H9 (cell line): ENCODE data around the gene ALKBH5. TPM values are rescaled to one million over a fixed set of nuclear protein-coding genes. Genes with fewer than 3 reads are reported as not detected.

Experiments used
- DNase-seq: peaks from one replicate; pipeline ENCODE4 v3.0.0-alpha.2; 2017
- H2AFZ ChIP-seq: one replicate; pipeline ENCODE4 v1.6.1; 2013; ENCODE audit warnings: mild to moderate bottlenecking, low read length, control low read depth, moderate library complexity
- H2AK5ac ChIP-seq: 2 replicates; pipeline ENCODE4 v1.6.1; 2013; ENCODE audit warnings: low read length, control low read depth, mixed read lengths; ENCODE audit not compliant: insufficient read length
- H2BK120ac ChIP-seq: one replicate; pipeline ENCODE4 v1.6.1; 2013; ENCODE audit warnings: low read depth, mild to moderate bottlenecking, low read length, control low read depth, inconsistent platforms; ENCODE audit not compliant: poor library complexity, severe bottlenecking
- H2BK12ac ChIP-seq: 2 replicates; pipeline ENCODE4 v1.6.1; 2013; ENCODE audit warnings: low read length, control low read depth, mixed read lengths, low read depth; ENCODE audit not compliant: insufficient read length
- H2BK15ac ChIP-seq: 2 replicates; pipeline ENCODE4 v1.6.1; 2013; ENCODE audit warnings: low read depth, low read length, control low read depth
- H2BK20ac ChIP-seq: one replicate; pipeline ENCODE4 v1.6.1; 2013; ENCODE audit warnings: low read depth, mild to moderate bottlenecking, low read length, control low read depth, inconsistent platforms; ENCODE audit not compliant: poor library complexity, severe bottlenecking
- H2BK5ac ChIP-seq: 2 replicates; pipeline ENCODE4 v1.6.1; 2013; ENCODE audit warnings: low read length, control low read depth, mixed read lengths; ENCODE audit not compliant: insufficient read length
- H3K14ac ChIP-seq: 2 replicates; pipeline ENCODE4 v1.6.1; 2013; ENCODE audit warnings: low read length, control low read depth; ENCODE audit not compliant: insufficient read depth
- H3K18ac ChIP-seq: 2 replicates; pipeline ENCODE4 v1.6.1; 2013; ENCODE audit warnings: low read depth, mild to moderate bottlenecking, mixed read lengths, low read length, control low read depth; ENCODE audit not compliant: insufficient read length
- H3K23ac ChIP-seq: 2 replicates; pipeline ENCODE4 v1.6.1; 2013; ENCODE audit warnings: low read length, control low read depth, mixed read lengths, low read depth; ENCODE audit not compliant: insufficient read length
- H3K23me2 ChIP-seq: 2 replicates; pipeline ENCODE4 v1.6.1; 2013; ENCODE audit warnings: low read depth, mild to moderate bottlenecking, mixed read lengths, low read length, control low read depth; ENCODE audit not compliant: insufficient read length, poor library complexity, severe bottlenecking
- H3K27ac ChIP-seq: 2 replicates; pipeline ENCODE4 v1.5.1; 2013; ENCODE audit warnings: low read length, control low read depth, mixed read lengths, low read depth; ENCODE audit not compliant: insufficient read length
- H3K27me3 ChIP-seq: 2 replicates; pipeline ENCODE4 v1.6.1; 2013; ENCODE audit warnings: low read length, control low read depth, inconsistent platforms; ENCODE audit not compliant: insufficient read depth
- H3K4ac ChIP-seq: 2 replicates; pipeline ENCODE4 v1.6.1; 2013; ENCODE audit warnings: low read depth, mild to moderate bottlenecking, control low read depth, inconsistent platforms, low read length, moderate library complexity
- H3K4me1 ChIP-seq: 2 replicates; pipeline ENCODE4 v1.6.1; 2013; ENCODE audit warnings: low read length, control low read depth, inconsistent platforms; ENCODE audit not compliant: insufficient read depth
- H3K4me2 ChIP-seq: 2 replicates; pipeline ENCODE4 v1.6.1; 2013; ENCODE audit warnings: low read length, control low read depth, mixed read lengths; ENCODE audit not compliant: insufficient read length, insufficient read depth
- H3K56ac ChIP-seq: 2 replicates; pipeline ENCODE4 v1.6.1; 2013; ENCODE audit warnings: low read depth, mild to moderate bottlenecking, mixed read lengths, low read length, control low read depth; ENCODE audit not compliant: insufficient read length
- H3K79me1 ChIP-seq: 2 replicates; pipeline ENCODE4 v1.6.1; 2013; ENCODE audit warnings: low read depth, mild to moderate bottlenecking, moderate library complexity, low read length, control low read depth, inconsistent platforms; ENCODE audit not compliant: insufficient read depth, poor library complexity, severe bottlenecking
- H3K79me2 ChIP-seq: 2 replicates; pipeline ENCODE4 v1.6.1; 2013; ENCODE audit warnings: low read length, control low read depth, inconsistent platforms; ENCODE audit not compliant: insufficient read depth
- H3K9ac ChIP-seq: 2 replicates; pipeline ENCODE4 v1.6.1; 2013; ENCODE audit warnings: low read length, control low read depth, mixed read lengths; ENCODE audit not compliant: insufficient read length; ENCODE audit errors: extremely low read depth
- H3K9me3 ChIP-seq: one replicate; pipeline ENCODE4 v1.6.1; 2013; ENCODE audit warnings: low read depth, low read length, inconsistent platforms; ENCODE audit not compliant: control insufficient read depth
- H3T11ph ChIP-seq: one replicate; pipeline ENCODE4 v1.6.1; 2013; ENCODE audit warnings: mild to moderate bottlenecking, low read length, control low read depth, inconsistent platforms
- H4K20me1 ChIP-seq: one replicate; pipeline ENCODE4 v1.6.1; 2013; ENCODE audit not compliant: control insufficient read depth, insufficient read length, insufficient read depth
- H4K5ac ChIP-seq: 2 replicates; pipeline ENCODE4 v1.6.1; 2013; ENCODE audit warnings: low read depth, mild to moderate bottlenecking, mixed read lengths, low read length, control low read depth; ENCODE audit not compliant: insufficient read length
- H4K8ac ChIP-seq: replicated peaks from 2 replicates; pipeline ENCODE4 v1.6.1; 2013; ENCODE audit warnings: low read length, control low read depth, mixed read lengths, low read depth; ENCODE audit not compliant: insufficient read length
- H4K91ac ChIP-seq: 2 replicates; pipeline ENCODE4 v1.6.1; 2013; ENCODE audit warnings: low read depth, mild to moderate bottlenecking, moderate library complexity, mixed read lengths, low read length, control low read depth; ENCODE audit not compliant: insufficient read length
- H3K27ac Mint-ChIP-seq, 3 experiments: 2 replicates in 2 of 3; 3 replicates in 1 of 3; pipeline ENCODE4 v1.8.0; 2020 to 2021; ENCODE audit warnings: mixed read lengths in 3 of 3, mild to moderate bottlenecking in 1 of 3, moderate library complexity in 1 of 3
- H3K27me3 Mint-ChIP-seq: 2 replicates; pipeline ENCODE4 v1.8.0; 2021; ENCODE audit warnings: low read depth, mild to moderate bottlenecking, moderate library complexity, mixed read lengths
- H3K36me3 Mint-ChIP-seq, 3 experiments: 2 replicates in 2 of 3; 3 replicates in 1 of 3; pipeline ENCODE4 v1.8.0; 2020 to 2021; ENCODE audit warnings: low read depth in 3 of 3, mixed read lengths in 3 of 3; ENCODE audit not compliant: insufficient read depth in 1 of 3
- H3K4me1 Mint-ChIP-seq, 2 experiments: 2 replicates each; pipeline ENCODE4 v1.8.0; 2020; ENCODE audit warnings: mixed read lengths in 2 of 2
- H3K4me3 Mint-ChIP-seq, 2 experiments: 2 replicates in 1 of 2; 3 replicates in 1 of 2; pipeline ENCODE4 v1.8.0; 2020 to 2021; ENCODE audit warnings: mild to moderate bottlenecking in 2 of 2, mixed read lengths in 2 of 2, moderate library complexity in 1 of 2
- H3K9me3 Mint-ChIP-seq, 2 experiments: 2 replicates in 1 of 2; 3 replicates in 1 of 2; pipeline ENCODE4 v1.8.0; 2020; ENCODE audit warnings: mild to moderate bottlenecking in 2 of 2, mixed read lengths in 2 of 2, moderate library complexity in 1 of 2
- WGBS: extraction: QIAGEN DNeasy Blood & Tissue Kit; methylation state at CpG from one replicate; pipeline ENCODE4 v1.1.7; 2013; ENCODE audit warnings: missing lambda C conversion rate, low lambda C conversion rate, mixed read lengths; ENCODE audit not compliant: insufficient read length; ENCODE audit errors: extremely low coverage; 5-methylcytosine and 5-hydroxymethylcytosine counted together
- total RNA-seq: library from RNA; stranded (reverse); gene quantifications from 2 replicates; pipeline ENCODE4 v1.2.1, GENCODE V29; 2021
- TF ChIP-seq, protein P1 (sequence below): fragments of 200-600 bp; sonication (generic); conservative IDR thresholded peaks from 3 replicates; pipeline ENCODE4 v1.8.0; 2021; ENCODE audit warnings: antibody characterized with exemption, mild to moderate bottlenecking

The ALKBH5 gene
- total RNA-seq, 1 experiment from 2014 or later: 89.8 TPM

DNA sequence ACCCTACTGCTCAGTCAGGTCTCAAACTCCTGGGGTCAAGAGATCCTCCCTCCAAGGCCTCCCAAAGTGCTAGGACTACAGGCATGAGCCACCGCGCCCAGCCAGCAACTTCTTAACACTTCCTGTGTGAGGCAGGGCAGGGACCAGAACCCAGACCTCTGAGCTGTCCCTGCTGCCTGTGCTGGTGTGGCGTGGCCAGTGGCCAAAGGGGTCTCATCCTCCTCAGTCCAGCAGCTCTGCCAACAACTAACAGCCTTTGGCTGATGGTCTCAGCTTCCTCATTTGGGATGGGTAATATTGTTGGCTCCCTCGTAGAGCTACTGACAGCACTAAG is 40.4 kb downstream of the ALKBH5 start:
- Histone ChIP-seq H2BK12ac (peak overlapping the region; percentile 1), H3K4ac (no peak overlapping the region), H3T11ph (no peak overlapping the region), H3K4me2 (peak overlapping the region; percentile 81), H3K14ac (peak overlapping the region; percentile 21), H3K27me3 (no peaks in the 10 kb centered on the region), H4K91ac (no peak overlapping the region), H3K23me2 (peaks cover 11% of the 10 kb centered on the region), H3K56ac (no peak overlapping the region), H3K79me1 (peaks cover 9% of the 10 kb centered on the region), H4K8ac (no peak overlapping the region), H3K27ac (peak overlapping the region; percentile 93), H3K79me2 (peaks cover 17% of the 10 kb centered on the region; the same call in 1 of the 2 replicates), H3K23ac (no peak overlapping the region), H3K18ac (peak overlapping the region; percentile 83), H3K9ac (peak overlapping the region; percentile 10), H2BK20ac (no peak overlapping the region), H3K9me3 (no peaks in the 10 kb centered on the region), H4K20me1 (no peaks in the 10 kb centered on the region), H2BK120ac (no peak overlapping the region), H2BK15ac (no peak overlapping the region), H2AFZ (no peak overlapping the region), H2BK5ac (no peak overlapping the region), H2AK5ac (no peak overlapping the region), H4K5ac (no peak overlapping the region), H3K4me1 (peaks cover 3% of the 10 kb centered on the region; the same call in 1 of the 2 replicates)
- Mint-ChIP-seq H3K4me3 (peak overlapping the region; percentile 78 to 96), H3K27ac (peak overlapping the region; percentile 100; a peak in 6 of 7 replicates), H3K4me1 (peaks cover 24 to 31% of the 10 kb centered on the region in 2 experiments), H3K9me3 (no peaks in the 10 kb centered on the region; a peak in 1 of 5 replicates), H3K36me3 (peaks cover 2 to 5% (median 4%) of the 10 kb centered on the region in 3 experiments; a peak in 3 of 7 replicates), H3K27me3 (no peaks in the 10 kb centered on the region)
- DNase-seq: peak; percentile 75
- TF ChIP-seq, protein P1, sequence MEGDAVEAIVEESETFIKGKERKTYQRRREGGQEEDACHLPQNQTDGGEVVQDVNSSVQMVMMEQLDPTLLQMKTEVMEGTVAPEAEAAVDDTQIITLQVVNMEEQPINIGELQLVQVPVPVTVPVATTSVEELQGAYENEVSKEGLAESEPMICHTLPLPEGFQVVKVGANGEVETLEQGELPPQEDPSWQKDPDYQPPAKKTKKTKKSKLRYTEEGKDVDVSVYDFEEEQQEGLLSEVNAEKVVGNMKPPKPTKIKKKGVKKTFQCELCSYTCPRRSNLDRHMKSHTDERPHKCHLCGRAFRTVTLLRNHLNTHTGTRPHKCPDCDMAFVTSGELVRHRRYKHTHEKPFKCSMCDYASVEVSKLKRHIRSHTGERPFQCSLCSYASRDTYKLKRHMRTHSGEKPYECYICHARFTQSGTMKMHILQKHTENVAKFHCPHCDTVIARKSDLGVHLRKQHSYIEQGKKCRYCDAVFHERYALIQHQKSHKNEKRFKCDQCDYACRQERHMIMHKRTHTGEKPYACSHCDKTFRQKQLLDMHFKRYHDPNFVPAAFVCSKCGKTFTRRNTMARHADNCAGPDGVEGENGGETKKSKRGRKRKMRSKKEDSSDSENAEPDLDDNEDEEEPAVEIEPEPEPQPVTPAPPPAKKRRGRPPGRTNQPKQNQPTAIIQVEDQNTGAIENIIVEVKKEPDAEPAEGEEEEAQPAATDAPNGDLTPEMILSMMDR: no peak
- WGBS: no CpG with 5 or more reads among the region's 4 CpGs
